ENCODE results near the gene CD1D. TPM values are rescaled to one million over a fixed set of nuclear protein-coding genes. Genes with fewer than 3 reads are reported as not detected.

CD1D gene
- total RNA-seq, 1 donor, result not detected

DNA sequence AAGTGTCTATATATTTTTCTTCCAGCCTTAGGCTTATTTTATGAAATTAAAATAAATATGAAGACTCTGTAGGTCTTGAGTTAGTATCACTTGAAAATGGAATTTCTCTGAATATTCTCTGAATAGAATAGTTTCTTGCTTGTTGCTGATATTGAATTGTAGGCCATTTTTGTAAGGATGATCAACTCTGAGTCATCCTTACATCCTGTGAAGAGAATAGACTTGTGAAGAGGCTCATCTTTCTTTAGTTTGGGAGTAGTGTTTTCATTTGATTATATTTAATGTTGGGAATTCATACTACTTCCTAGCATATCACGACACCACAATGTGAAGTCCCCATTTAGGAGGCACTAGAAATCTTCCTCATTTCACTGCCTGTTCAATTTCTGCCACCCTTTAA lies 27.5 kb upstream of the CD1D start:
- no peak overlapping the region for H3K4me2 ChIP-seq (ENCODE audit: insufficient read depth, low read length)
- no peak for DNase-seq (ENCODE audit: insufficient read length, low spot score, missing footprints)
- no peak for TF ChIP-seq CTCF (IDR thresholded peaks at IDR 0.05; ENCODE audit: extremely low read depth, low read depth, low read length)
- H3K79me2 ChIP-seq (ENCODE audit: insufficient read depth, low read length), result no peaks in the 10 kb centered on the region
- H4K20me1 ChIP-seq (ENCODE audit: insufficient read depth, low read length), result no peaks in the 10 kb centered on the region
- peaks cover 8% of the 10 kb centered on the region for H3K4me1 ChIP-seq (ENCODE audit: insufficient read depth, low read length)
- no peak overlapping the region for H3K4me3 ChIP-seq (ENCODE audit: insufficient read depth, low read length)
- peaks cover 3% of the 10 kb centered on the region for H3K27me3 ChIP-seq (ENCODE audit: insufficient read depth, low read length)
- no peaks in the 10 kb centered on the region for H3K9me3 ChIP-seq (ENCODE audit: low read depth, low read length)
- no peak overlapping the region for H3K27ac ChIP-seq (ENCODE audit: low read depth, low read length)
- no peak overlapping the region for H2AFZ ChIP-seq (ENCODE audit: low read length)
- H3K36me3 ChIP-seq (ENCODE audit: insufficient read depth, low read length), result no peaks in the 10 kb centered on the region

GRCh38 chr1:158153746-158154444 lies 26.8 kb upstream of the CD1D start:
- no peaks in the 10 kb centered on the region for H4K20me1 ChIP-seq (ENCODE audit: insufficient read depth, low read length)
- H3K4me3 ChIP-seq (ENCODE audit: insufficient read depth, low read length), result no peak overlapping the region
- H3K79me2 ChIP-seq (ENCODE audit: insufficient read depth, low read length), result no peaks in the 10 kb centered on the region
- H3K27ac ChIP-seq (ENCODE audit: low read depth, low read length), result no peak overlapping the region
- H3K9me3 ChIP-seq (ENCODE audit: low read depth, low read length), result no peaks in the 10 kb centered on the region
- H3K4me2 ChIP-seq (ENCODE audit: insufficient read depth, low read length), result no peak overlapping the region
- no peaks in the 10 kb centered on the region for H3K36me3 ChIP-seq (ENCODE audit: insufficient read depth, low read length)
- no peak for DNase-seq (ENCODE audit: insufficient read length, low spot score, missing footprints)
- peaks cover 3% of the 10 kb centered on the region for H3K27me3 ChIP-seq (ENCODE audit: insufficient read depth, low read length)
- no peak for TF ChIP-seq CTCF (IDR thresholded peaks at IDR 0.05; ENCODE audit: extremely low read depth, low read depth, low read length)
- H3K4me1 ChIP-seq (ENCODE audit: insufficient read depth, low read length), result peaks cover 8% of the 10 kb centered on the region
- H2AFZ ChIP-seq (ENCODE audit: low read length), result no peak overlapping the region

DNA sequence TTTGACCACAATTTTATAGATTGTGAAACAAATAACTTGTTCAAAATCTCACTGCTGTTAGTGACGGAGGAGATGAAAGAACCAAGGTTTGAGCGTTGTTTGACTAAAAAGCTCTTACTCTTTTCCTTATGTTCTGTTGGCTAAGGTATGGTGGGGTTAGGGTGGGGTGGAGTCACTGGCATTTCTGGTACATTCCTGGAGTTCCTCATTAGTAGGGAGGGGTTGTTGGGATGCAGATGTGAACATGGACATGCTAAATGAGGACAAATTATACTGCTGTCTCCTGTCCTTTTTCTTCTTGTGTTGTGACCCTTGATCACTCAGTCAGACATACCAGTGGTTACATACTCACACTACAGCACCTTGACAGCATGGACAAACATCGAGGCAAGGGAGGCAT lies 26.2 kb upstream of the CD1D start:
- no peak for TF ChIP-seq CTCF (IDR thresholded peaks at IDR 0.05; ENCODE audit: extremely low read depth, low read depth, low read length)
- Histone ChIP-seq H2AFZ (ENCODE audit: low read length) (no peak overlapping the region), H3K4me2 (ENCODE audit: insufficient read depth, low read length) (no peak overlapping the region)

GRCh38 chr1:158155673-158156072 lies 25.0 kb upstream of the CD1D start:
- no peaks in the 10 kb centered on the region for H3K9me3 ChIP-seq (ENCODE audit: low read depth, low read length)
- no peaks in the 10 kb centered on the region for H3K36me3 ChIP-seq (ENCODE audit: insufficient read depth, low read length)
- no peak overlapping the region for H3K27ac ChIP-seq (ENCODE audit: low read depth, low read length)
- no peak for DNase-seq (ENCODE audit: insufficient read length, low spot score, missing footprints)
- no peak overlapping the region for H2AFZ ChIP-seq (ENCODE audit: low read length)
- H3K4me3 ChIP-seq (ENCODE audit: insufficient read depth, low read length), result no peak overlapping the region
- peaks cover 3% of the 10 kb centered on the region for H3K27me3 ChIP-seq (ENCODE audit: insufficient read depth, low read length)
- H3K79me2 ChIP-seq (ENCODE audit: insufficient read depth, low read length), result no peaks in the 10 kb centered on the region
- H4K20me1 ChIP-seq (ENCODE audit: insufficient read depth, low read length), result no peaks in the 10 kb centered on the region
- H3K4me2 ChIP-seq (ENCODE audit: insufficient read depth, low read length), result no peak overlapping the region
- TF ChIP-seq CTCF (IDR thresholded peaks at IDR 0.05; ENCODE audit: extremely low read depth, low read depth, low read length), result no peak
- no peaks in the 10 kb centered on the region for H3K4me1 ChIP-seq (ENCODE audit: insufficient read depth, low read length)

More for the DNA sequence above, 26.2 kb upstream of the CD1D start:
- no peaks in the 10 kb centered on the region for H3K9me3 ChIP-seq (ENCODE audit: low read depth, low read length)
- no peaks in the 10 kb centered on the region for H3K36me3 ChIP-seq (ENCODE audit: insufficient read depth, low read length)
- H3K4me1 ChIP-seq (ENCODE audit: insufficient read depth, low read length), result peaks cover 3% of the 10 kb centered on the region
- no peak overlapping the region for H3K4me3 ChIP-seq (ENCODE audit: insufficient read depth, low read length)
- H3K79me2 ChIP-seq (ENCODE audit: insufficient read depth, low read length), result no peaks in the 10 kb centered on the region
- no peaks in the 10 kb centered on the region for H4K20me1 ChIP-seq (ENCODE audit: insufficient read depth, low read length)
- peaks cover 3% of the 10 kb centered on the region for H3K27me3 ChIP-seq (ENCODE audit: insufficient read depth, low read length)
- H3K27ac ChIP-seq (ENCODE audit: low read depth, low read length), result no peak overlapping the region
- no peak for DNase-seq (ENCODE audit: insufficient read length, low spot score, missing footprints)
